Measurements from ENCODE around the gene BDKRB2.
A peak's percentile ranks its signal among the peaks of the same experiment; 100 is the strongest.

The BDKRB2 gene

DNA sequence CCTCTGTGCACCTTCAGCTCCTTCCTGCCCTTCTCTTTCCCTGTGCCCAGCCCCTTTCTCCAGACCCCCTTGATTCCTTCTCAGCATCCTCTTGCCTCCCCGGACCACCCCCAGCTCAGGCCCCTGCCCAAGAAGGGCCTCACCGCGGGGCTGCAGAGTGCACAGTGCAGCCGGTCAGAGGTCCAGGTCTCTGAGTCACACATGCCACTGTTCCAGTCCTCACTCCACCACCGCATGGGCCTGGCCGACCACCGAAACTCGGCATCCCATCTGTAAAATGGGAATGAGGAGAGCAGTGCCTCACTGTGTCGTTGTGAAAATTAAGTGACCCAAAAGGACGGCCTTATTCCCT lies 64.7 kb downstream of the BDKRB2 start:
- no peak overlapping the region for H3K4me3 ChIP-seq
- TF ChIP-seq CTCF (IDR thresholded peaks at IDR 0.05): no peak
- no peak for DNase-seq (ENCODE audit: low spot score)
- H3K27ac ChIP-seq: peak overlapping the region in 1 of 2 donors; percentile 37

DNA sequence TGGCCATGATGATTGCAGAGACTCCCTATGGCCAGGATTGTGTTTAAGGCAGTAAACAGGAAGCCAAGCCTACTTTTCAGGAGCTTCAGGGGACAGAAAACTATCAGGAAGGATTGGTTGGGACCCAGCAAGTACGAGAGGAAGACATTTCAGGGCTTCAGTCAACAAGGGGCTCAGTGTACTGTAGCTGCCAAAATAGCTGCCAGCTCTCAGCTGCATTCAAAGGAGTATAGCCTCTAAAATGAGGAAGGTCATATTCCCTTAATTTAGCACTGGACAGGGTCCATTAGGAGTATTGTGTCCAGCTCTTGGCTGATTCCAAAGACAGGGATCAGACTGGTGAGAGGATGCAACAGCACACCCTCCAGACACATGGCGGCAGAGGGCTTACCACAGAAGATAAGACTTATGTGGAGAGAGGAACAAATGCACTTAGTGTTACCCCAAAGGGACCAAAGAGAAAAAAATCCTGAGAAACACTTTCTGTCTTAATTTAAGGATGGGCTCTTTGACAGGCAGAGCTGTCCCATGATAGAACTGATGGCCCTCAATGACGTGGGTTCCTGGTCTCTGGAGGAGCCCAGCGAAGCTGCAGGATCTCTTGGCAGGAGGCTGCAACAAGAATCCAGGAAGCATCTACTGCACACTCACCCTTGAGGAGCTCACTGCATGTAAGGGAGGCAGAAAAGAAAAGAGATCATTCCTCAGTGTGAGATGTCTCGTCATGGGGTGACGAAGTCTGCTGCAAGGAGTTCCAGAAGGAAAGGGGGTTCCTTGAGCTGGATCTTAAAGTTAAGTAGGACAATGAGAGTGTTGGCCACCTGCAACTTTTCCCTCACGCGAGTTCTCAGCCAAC lies 66.2 kb downstream of the BDKRB2 start:
- peak overlapping the region in 1 of 2 donors; percentile 32 for H3K27ac ChIP-seq

GRCh38 chr14:96271421-96271762 lies 66.8 kb downstream of the BDKRB2 start:
- peak overlapping the region in 1 of 2 donors; percentile 32 for H3K27ac ChIP-seq
- no peak overlapping the region for H3K4me3 ChIP-seq
- no peak for DNase-seq (ENCODE audit: low spot score)
- TF ChIP-seq CTCF (IDR thresholded peaks at IDR 0.05): no peak

More for the DNA sequence above, 66.2 kb downstream of the BDKRB2 start:
- H3K4me3 ChIP-seq: no peak overlapping the region
- DNase-seq (ENCODE audit: low spot score): no peak
- TF ChIP-seq CTCF (IDR thresholded peaks at IDR 0.05): no peak

DNA sequence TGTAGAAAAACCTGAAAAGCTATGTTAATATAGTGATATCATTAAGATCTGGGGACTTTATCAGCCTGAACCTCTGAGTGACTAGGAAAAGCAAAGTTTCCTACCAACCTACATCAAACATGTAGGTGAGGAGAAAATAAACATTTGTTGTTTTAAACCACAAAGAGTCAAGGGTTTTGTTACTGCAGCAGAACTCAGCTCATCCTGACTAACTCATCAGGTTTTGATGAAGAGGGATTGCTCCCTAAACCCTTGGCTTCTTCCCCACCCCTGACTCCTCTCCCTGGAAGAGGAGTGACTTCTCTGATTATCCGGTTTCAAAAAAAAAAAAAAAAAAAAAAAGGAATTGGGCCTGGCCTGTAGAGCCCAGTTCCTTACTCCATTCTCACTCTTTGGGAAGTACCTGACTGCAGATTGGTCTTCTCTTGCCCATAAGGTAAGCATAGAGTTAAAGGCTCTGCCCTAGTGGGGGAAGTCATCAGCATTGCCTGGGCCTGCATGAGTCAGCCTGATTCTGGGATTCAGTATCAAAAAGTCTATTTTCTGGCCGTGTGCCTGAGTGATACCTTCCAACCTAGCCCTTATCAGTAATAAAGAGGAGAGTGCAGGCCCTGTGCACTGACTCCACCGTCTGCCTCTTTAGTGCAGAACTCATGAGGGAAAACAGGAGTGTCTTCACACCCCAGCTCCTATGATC lies 68.3 kb downstream of the BDKRB2 start:
- no peak for DNase-seq (ENCODE audit: low spot score)

GRCh38 chr14:96273629-96274028 lies 69.0 kb downstream of the BDKRB2 start:
- no peak for DNase-seq (ENCODE audit: low spot score)
- no peak for TF ChIP-seq CTCF (IDR thresholded peaks at IDR 0.05)
- H3K27ac ChIP-seq: no peak overlapping the region
- no peak overlapping the region for H3K4me3 ChIP-seq

More for the DNA sequence above, 68.3 kb downstream of the BDKRB2 start:
- Histone ChIP-seq H3K4me3 (no peak overlapping the region), H3K27ac (no peak overlapping the region)
- no peak for TF ChIP-seq CTCF (IDR thresholded peaks at IDR 0.05)

- no peak overlapping the region for H3K27ac ChIP-seq
- no peak for DNase-seq (ENCODE audit: low spot score)
These were observed 69.5 kb downstream of the BDKRB2 start for GRCh38 chr14:96274122-96274521.

More at GRCh38 chr14:96274122-96274521, 69.5 kb downstream of the BDKRB2 start:
- H3K4me3 ChIP-seq: no peak overlapping the region
- TF ChIP-seq CTCF (IDR thresholded peaks at IDR 0.05): no peak

Data from coronary artery (tissue), 2 donors.